CD4-positive, alpha-beta T cell treated with Interleukin-17A for 1 hour (primary cell): Measurements from ENCODE around the gene FNBP1L.
"Not testable (repeated sequence)": the region's sequence is repeated elsewhere in the genome, so short reads cannot be mapped to it uniquely, and the experiment has no call there.

Experiments used
- DNase-seq: peaks from one replicate; pipeline ENCODE4 v3.0.0-alpha.2; 2020

FNBP1L gene

GRCh38 chr1:93446837-93447451 is 974 bp upstream of the FNBP1L start:
- DNase-seq: peak; percentile 18

- no peak for DNase-seq
These were observed 519 bp downstream of the FNBP1L start for GRCh38 chr1:93448292-93448982.

- no peak for DNase-seq
These were observed 1.3 kb downstream of the FNBP1L start for GRCh38 chr1:93448983-93449804.

GRCh38 chr1:93450321-93450720 is 2.4 kb downstream of the FNBP1L start:
- no peak for DNase-seq

- no peak for DNase-seq
These were observed 6.0 kb downstream of the FNBP1L start for GRCh38 chr1:93453911-93454310.

- DNase-seq: no peak
These were observed 11.2 kb downstream of the FNBP1L start for GRCh38 chr1:93459126-93459525.

- DNase-seq: no peak
These were observed 13.3 kb downstream of the FNBP1L start for GRCh38 chr1:93461236-93461635.

- no peak for DNase-seq
These were observed 16.0 kb downstream of the FNBP1L start for GRCh38 chr1:93463960-93464359.

GRCh38 chr1:93465371-93466082 is 17.6 kb downstream of the FNBP1L start:
- not testable (repeated sequence) for DNase-seq

GRCh38 chr1:93467606-93468005 is 19.7 kb downstream of the FNBP1L start:
- no peak for DNase-seq

GRCh38 chr1:93468662-93469061 is 20.7 kb downstream of the FNBP1L start:
- no peak for DNase-seq

- DNase-seq: not testable (repeated sequence)
These were observed 21.3 kb downstream of the FNBP1L start for GRCh38 chr1:93469223-93469622.

GRCh38 chr1:93471284-93471683 is 23.4 kb downstream of the FNBP1L start:
- DNase-seq: no peak

GRCh38 chr1:93471911-93472310 is 24.0 kb downstream of the FNBP1L start:
- DNase-seq: no peak

GRCh38 chr1:93474321-93474720 is 26.4 kb downstream of the FNBP1L start:
- DNase-seq: no peak

- no peak for DNase-seq
These were observed 27.8 kb downstream of the FNBP1L start for GRCh38 chr1:93475681-93476080.

GRCh38 chr1:93479133-93479745 is 31.3 kb downstream of the FNBP1L start:
- DNase-seq: not testable (repeated sequence)

GRCh38 chr1:93481899-93482298 is 34.0 kb downstream of the FNBP1L start:
- DNase-seq: not testable (repeated sequence)

- no peak for DNase-seq
These were observed 35.3 kb downstream of the FNBP1L start for GRCh38 chr1:93483200-93483599.

- DNase-seq: no peak
These were observed 35.7 kb downstream of the FNBP1L start for GRCh38 chr1:93483606-93484005.

GRCh38 chr1:93488207-93488606 is 40.3 kb downstream of the FNBP1L start:
- no peak for DNase-seq

- no peak for DNase-seq
These were observed 41.8 kb downstream of the FNBP1L start for GRCh38 chr1:93489756-93490155.

- no peak for DNase-seq
These were observed 42.4 kb downstream of the FNBP1L start for GRCh38 chr1:93490357-93490756.
